NAMALWA (cell line): ENCODE results near the gene LMBR1L.
"Not testable (repeated sequence)": the region's sequence is repeated elsewhere in the genome, so short reads cannot be mapped to it uniquely, and the experiment has no call there.

Experiments
- DNase-seq: peaks from one replicate; pipeline ENCODE4 v3.0.0-alpha.2; 2015; ENCODE audit warnings: low spot score

LMBR1L gene, protein sequence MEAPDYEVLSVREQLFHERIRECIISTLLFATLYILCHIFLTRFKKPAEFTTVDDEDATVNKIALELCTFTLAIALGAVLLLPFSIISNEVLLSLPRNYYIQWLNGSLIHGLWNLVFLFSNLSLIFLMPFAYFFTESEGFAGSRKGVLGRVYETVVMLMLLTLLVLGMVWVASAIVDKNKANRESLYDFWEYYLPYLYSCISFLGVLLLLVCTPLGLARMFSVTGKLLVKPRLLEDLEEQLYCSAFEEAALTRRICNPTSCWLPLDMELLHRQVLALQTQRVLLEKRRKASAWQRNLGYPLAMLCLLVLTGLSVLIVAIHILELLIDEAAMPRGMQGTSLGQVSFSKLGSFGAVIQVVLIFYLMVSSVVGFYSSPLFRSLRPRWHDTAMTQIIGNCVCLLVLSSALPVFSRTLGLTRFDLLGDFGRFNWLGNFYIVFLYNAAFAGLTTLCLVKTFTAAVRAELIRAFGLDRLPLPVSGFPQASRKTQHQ

DNA sequence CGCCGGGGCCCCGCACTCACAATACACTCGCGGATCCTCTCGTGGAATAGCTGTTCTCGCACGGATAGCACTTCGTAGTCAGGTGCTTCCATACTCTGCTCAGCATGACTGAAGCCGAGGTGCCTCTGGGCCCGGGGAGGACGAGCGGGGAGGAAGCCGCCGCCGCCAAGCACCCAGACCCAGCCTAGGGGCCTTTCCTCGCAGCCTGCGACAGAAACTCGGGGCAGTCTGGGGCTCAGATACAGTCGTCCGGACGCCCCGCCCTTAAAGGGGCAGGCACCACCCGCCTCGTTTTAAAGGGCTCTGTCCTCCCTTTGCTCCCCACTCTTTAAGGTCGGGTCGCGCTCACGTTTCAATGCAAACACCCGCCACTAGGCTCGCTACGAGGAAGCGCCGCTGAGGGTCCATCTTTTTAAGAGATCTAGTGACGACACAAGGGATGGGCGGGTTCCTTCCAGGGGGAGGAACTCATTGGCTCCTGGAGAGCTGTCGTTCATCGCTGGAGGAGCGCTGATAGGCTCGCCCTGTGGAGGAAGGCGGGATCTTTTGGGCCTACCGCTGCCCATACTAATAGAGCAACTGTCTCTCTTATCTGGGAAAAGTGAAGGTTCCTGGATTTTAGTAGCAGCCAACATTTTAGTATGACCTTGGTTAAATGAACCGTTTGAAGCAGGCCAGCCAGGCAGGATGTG, at the start of gene LMBR1L:
Gene LMBR1L, minus strand, starts transcription at position 384 of the 692 bp plus-strand sequence. Its CDS starts 292 bp downstream, at position 92.
- DNase-seq: peak; percentile 100

DNA sequence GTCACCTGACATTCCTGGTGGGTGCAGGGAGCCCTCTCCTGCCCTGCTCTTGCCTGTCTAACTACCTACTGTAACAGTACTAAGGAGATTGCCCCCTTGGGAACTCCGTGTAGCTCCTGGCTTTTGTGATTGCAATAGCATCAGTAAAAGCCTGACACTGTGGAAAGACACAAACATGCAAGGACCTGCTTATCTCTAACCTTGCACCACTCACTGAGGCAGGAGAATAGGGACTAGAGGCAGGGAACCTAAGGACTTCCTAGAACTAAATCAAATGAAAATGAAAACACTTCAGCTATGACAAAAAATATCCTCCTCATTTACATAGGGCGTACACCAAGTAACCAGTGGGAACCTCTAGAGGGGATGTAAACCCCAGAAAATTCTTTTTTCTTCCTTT, 49.8 kb upstream of the LMBR1L start:
- DNase-seq: peak; percentile 57

DNA sequence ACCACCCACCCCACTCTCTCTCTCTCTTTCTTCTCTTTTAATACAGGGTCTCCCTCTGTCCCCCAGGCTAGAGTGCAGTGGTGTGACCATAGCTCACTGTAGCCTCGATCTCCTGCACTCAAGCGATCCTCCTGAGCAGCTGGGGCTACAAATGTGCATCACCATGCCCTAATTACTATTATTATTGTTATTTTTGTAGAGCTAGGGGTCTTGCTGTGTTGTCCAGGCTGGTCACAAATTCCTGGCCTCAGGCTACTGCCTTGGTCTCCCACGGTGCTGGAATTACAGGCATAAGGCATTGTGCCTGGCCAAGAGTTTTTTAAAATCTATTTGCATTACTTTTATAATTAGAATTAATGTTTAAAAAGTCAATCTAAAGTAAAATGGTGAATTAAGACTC, 43.6 kb upstream of the LMBR1L start:
- no peak for DNase-seq

DNA sequence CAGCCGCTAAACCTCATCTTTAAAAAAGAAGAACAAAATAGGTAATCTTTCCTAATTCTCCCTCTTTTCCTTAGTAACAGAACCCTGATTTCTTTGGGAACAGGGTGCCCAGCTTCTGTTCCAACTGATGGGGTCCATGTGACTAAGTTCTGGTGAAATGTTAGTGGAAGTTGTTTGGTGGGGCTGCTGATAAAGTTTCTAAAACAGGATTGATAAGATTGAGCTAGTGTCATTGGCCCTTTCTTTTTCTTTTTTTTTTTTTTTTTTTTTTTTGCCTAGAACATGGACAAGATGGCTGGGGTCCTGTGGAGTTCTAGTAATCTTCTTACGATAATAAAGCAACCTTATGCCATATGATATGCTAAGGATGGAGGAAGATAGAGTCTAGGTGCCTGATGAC, 36.7 kb upstream of the LMBR1L start:
- DNase-seq: no peak

DNA sequence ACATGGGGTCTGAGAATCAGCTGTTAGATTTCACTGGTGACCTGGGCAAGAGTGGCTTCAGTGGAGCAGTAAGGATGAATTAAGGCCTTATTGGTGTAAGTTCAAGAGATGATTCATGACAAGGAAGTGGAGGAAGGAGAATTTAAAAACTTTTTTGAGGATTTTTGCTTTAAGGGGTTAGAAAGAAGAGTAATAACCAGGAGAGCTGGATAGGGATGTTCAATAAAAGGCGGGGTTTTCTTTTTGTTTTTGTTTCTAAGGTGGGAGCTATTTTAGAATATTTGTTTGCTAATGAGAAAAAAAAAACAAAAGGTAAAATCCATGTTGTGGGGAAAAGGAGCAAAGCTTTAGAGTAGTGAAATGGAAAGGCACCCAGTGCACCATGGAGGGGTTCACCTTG, 35.8 kb upstream of the LMBR1L start:
- no peak for DNase-seq

DNA sequence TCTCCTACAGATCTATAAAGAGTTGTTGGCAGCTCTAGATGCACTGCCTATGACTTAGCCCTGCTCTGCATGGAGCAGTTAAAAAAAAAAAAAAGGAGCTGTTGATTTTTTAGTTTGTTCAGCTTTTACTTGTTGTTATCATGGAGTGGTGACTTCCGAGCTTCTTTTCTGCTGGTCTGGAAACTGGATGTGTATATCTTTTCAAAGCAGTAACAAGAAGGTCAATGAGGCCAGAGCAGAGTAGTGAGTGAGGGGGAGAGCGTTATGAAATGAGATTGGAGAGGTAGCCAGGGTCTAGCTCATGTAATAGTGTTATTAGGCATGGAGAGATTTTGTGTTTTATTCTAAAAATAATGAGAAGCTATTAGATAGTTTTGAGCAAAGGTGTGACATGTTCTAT, 33.7 kb upstream of the LMBR1L start:
- no peak for DNase-seq

DNA sequence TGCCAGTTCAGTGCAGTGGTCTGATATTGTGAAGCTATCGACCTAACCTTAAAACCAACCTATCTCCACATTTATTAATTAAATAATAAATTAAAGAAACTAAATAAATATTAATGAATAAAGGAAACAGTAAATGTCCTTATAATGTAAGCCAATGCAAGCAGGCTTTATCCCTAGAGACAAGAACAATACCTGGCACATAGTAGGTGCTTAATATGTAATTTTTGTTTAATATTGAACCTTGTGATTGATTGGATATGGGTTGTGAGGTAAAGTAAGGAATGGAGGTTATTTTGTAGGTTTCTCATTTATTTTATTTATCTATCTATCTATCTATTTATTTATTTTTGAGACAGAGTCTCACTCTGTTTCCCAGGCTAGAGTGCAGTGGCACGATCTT, 28.4 kb upstream of the LMBR1L start:
- no peak for DNase-seq

DNA sequence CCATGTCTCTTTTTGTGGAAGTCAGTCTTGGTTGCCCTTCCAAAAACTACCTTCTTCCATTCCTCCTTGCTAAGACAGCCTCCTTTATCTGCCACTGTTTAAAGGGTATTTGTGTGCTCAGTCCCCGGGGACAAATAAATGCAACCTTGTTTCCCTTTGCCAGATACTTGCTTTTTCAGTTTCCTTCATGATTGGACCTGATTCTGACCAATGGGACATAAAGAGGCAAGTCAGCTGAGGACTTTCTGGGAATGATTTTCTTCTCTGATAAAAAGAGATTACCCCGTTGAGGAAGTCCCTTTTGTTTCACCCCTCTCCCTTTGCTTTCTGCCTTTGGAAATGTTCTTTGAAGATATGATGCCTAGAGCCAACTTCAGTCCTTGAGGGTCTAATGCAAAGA, 27.9 kb upstream of the LMBR1L start:
- peak; percentile 37 for DNase-seq

DNA sequence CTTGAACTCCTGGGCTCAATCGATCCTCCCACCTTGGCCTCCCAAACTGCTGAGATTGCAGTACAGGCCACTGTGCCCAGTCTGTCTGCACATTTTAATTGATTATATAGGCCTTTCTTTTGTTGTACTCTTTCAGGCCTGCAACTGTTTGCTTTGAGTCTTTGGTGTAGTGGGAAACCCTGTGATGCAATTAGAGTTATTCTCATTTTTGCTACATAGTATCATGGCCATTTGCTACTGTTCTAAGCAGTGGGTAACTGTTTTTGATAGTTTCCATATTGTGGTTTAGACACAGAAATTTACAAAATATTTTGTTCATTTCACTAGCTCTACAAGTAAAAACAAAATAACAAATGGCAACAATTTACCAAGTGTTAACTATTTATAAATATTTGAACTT, 26.8 kb upstream of the LMBR1L start:
- no peak for DNase-seq

DNA sequence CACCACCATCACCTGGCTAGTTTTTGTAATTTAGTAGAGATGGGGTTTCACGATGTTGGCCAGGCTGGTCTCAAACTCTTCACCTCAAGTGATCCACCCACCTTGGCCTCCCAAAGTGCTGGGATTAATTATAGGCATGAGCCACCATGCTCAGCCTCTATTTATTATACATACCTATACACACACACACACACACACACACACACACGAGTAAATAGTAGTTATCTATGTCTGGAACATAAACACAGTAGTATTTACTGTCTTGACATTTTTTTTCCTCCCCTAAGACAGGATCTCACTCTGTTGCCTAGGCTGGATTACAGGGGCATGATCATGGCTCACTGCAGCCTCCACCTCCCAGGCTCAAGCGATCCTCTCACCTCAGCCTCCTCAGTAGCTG, 26.4 kb upstream of the LMBR1L start:
- not testable (repeated sequence) for DNase-seq

DNA sequence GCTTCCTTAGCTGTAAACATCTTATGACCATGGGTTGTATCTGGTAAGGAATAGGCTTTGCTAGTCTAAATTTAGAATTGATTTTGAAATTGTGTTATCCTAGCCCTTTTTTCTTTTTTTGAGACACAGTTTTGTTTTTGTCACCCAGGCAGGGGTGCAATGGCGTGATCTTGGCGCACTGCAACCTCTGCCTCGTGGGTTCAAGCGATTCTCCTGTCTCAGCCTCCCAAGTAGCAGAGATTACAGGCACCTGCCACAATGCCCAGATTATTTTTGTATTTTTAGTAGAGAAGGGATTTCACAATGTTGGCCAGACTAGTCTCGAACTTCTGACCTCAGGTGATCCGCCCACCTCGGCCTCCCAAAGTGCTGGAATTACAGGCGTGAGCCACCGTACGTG, 22.9 kb upstream of the LMBR1L start:
- DNase-seq: no peak

DNA sequence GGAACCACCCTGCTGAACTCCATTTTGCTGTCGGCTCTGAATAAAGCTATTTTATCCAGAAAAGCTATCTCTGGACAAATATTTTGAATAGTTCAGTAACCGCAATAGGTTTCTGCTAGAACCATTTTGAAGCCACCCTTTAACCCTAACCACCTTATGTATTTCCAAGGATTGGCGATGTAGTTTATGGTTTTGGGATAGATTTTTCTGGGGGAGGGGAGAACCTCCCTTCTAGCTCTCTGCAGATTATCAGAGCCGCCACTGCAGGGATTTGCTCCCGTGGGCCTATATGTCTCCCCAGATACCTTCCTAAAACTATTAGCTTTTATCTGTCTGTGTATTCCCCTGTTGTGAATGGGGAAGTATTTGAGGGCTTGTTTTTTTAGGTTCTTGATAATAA, 22.4 kb upstream of the LMBR1L start:
- peak; percentile 40 for DNase-seq

DNA sequence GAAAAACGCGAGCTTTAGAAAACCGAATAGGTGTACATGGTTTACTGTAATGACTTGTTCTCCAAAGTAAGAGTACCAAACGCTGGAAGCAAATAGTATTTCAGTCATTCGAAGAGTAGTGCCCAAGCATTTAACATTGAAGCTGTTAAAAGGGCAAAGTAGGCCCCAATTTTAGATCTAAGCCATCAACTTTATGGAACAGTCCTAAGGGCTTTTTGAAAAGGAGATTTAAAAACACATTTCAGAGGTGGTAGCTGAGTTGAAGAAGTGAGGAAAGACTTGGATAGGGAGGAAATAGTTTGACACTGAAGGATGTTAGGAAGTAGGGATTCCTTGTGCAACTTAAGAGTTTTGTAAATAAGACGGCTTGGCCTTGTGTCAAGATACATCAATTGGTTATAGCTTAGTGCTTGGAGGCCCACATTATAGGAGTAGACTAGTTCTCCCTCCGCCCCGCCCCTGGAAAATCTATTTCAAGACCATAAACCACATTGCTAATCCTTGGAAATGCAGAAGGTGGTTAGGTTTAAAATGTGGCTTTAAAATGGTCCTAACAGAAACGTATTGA, 21.3 kb upstream of the LMBR1L start:
- DNase-seq: no peak

DNA sequence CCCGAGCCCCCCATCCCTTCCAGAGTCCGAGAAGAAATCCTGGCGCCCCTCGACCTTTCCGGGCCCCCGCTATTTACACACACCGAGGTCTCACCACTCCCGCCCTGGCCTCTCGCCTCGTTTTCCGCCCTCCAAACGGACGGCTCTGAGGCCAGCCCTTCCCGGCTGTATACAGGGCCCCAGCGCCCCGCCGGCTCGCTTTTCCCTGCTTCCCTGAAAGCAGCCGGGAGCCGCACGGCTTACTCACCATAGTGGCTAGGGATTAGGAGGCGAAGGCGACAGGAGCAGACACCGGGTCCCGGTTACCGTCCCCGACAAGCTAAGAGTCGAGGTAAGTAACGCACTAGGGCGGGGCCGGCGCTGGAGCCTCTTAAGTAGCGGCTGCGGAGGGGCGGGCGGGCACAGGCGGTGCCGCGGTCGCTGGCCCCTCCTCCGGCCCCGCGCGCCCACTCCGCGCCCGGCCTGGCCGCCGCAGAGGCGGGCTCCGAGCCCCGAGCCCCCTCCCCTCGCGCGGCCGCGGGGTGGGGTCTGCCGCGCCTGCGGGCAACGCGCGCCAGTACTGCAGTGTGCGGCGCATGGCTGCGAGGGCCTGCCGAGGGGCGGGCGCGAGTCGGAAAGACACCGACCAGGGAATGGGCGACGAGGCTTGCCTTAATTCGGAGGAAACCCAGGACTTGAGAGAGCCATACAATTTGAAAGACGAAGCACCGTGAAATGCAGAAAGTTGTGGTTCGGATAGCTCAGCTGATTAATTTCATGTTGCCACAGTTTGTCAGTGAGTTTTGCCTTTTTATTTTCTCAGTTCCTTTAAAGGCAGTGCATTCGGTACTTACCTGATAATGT, 20.6 kb upstream of the LMBR1L start, which contains the start of gene TUBA1B:
Gene TUBA1B, minus strand, starts transcription at position 345 of the 843 bp plus-strand sequence. Its CDS starts 95 bp downstream, at position 250.
- peak; percentile 93 for DNase-seq

DNA sequence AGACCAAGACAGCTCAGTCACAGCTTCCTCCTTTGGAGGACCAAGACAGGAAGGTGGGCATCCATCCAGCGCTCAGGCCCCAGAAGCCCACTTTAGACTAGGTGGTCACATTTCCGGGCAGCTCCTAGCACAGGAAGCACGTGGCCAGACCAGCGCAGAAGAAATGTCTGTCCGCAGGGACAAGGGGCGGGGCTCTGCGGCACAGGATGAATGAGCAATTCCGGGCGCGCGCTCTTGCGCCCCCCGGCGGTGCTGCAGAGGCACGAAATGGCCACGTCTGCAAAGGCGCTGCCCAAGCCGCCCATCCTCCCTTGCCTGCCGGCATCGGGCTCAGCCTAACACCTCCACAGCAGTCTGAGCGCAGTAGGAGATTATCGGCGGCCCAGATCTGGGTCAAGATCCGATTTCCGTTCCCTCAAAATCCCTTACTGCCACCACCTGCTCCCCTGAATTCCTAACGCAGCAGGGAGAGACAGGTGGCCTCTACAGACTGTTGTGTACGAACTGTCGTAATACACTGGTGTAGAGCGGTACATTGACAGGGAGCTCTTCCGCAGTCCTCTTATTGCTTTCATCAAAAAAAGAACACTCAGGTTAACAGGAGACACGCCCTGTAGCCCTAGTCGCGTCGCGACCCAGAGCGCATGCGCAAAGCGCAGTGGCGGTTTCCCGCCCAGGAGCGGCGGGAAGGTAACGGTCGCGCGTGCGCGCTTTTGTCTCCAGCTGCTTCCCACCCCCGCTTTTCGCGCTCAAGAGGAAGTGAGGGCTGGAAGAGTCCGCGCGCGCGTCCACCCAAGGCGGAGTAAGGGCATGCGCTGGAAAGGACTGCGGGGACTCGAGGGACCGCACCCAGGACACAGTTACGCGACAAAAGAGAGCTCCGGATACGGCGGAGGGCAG, 19.8 kb upstream of the LMBR1L start:
- peak; percentile 95 for DNase-seq

DNA sequence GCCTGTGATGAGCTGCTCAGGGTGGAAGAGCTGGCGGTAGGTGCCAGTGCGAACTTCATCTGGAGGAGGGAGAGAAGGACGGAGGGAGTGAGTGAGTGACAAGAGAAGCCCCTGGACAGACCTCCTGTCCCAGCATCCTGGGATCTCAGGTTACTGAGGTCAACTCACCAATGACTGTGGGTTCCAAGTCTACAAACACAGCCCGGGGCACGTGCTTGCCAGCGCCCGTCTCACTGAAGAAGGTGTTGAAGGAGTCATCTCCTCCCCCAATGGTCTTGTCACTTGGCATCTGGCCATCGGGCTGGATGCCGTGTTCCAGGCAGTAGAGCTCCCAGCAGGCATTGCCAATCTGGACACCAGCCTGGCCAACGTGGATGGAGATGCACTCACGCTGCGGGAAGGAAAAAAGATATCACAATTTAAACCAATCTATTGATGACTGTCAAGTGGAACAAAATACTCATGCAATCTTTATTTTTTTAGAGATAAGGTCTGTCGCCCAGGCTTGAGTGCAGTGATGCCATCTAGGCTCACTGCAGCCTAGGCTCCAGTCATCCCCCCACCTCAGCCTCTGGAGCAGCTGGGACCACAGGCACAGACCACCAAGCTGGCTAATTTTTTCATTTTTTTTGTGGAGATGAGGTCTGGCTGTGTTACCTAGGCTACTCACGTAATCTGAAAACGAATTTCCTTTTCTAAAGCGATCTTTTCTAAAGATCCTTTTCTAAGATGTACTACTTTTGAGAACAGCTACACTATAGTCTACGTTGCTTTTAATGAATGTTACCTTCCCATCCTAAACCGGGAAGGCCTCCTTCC, 18.9 kb upstream of the LMBR1L start:
- no peak for DNase-seq

DNA sequence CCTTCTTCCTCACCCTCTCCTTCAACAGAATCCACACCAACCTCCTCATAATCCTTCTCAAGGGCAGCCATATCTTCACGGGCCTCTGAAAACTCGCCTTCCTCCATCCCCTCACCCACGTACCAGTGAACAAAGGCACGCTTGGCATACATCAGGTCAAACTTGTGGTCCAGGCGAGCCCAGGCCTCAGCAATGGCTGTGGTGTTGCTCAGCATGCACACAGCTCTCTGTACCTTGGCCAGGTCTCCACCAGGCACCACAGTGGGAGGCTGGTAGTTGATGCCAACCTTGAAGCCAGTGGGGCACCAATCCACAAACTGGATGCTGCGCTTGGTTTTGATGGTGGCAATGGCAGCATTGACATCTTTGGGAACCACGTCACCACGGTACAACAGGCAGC, 17.3 kb upstream of the LMBR1L start:
- DNase-seq: not testable (repeated sequence)

DNA sequence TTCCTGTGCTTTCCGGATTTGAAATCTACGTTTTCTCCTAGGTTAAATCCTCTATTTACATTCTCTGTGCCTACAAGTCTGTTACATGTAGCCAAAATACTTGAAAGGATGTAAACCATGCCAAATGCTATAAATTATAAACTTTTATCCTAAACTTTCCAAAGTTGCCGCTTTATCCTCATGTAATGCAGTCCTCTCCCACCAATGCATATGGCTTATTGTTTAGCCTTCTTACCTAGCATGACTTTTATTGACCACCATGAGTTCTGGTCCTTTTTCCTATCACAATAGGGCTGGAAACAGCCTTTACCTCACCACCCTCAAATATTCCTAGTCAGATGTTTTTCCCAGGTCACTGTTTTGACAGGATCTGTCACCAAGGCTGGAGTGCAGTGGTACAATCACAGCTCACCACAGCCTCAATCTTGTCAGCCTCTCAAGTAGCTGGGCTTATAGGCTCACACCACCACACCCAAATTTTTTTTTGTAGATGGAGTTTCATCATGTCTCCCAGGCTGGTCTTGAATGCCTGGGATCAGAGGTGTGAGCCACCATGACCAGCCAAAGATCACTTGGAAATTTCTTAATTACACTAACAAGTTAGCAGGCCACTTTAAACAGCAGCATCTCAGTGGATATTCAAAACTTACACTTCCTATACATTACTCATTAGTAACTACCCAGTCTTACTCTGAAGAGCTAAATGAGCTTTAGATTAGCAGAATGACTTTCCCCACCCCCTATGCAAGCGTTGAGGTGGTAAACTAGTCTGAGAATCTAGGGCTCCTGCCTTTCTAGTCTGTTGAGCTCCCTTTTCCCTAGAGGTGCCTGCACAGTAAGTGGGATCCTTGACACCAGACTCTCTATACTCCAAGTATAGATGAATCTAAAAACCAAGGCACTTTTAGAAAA, 16.5 kb upstream of the LMBR1L start:
- DNase-seq: peak; percentile 46
